Measurements from ENCODE around the gene SLC43A1. TPM values are rescaled to one million over a fixed set of nuclear protein-coding genes. Genes with fewer than 3 reads are reported as not detected.

SLC43A1 gene
- polyA plus RNA-seq, 1 of the 3 experiments (the other 2 are of a cell fraction), result 4.4 TPM

DNA sequence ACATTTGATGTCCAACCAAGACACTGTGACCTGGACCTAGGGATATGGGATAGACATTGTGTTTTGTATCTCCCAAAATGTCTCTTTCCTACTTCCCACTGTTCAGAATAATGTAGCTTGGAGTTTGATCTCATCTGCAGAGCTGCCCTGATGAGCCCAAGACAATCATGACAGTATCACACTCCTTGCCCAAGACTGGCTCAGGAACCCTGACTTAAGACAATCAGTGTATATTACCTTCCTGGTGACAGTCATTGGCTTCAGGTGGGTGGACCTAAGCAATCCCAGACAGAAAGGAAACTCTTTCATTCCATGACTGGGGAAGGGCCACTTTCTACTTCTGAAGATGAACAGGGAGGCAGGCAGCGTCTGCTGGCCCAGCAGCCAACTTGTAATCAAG lies 69.4 kb downstream of the SLC43A1 start:
- no peak for DNase-seq
- H3K27ac ChIP-seq (ENCODE audit: low read depth in 2 of 2, low read length in 1 of 2), result no peak overlapping the region
- H3K36me3 ChIP-seq (replicated peaks in 1 of 2; ENCODE audit: control insufficient read depth in 1 of 2, insufficient read depth in 2 of 2, low read length in 1 of 2), result no peaks in the 10 kb centered on the region
- no peaks in the 10 kb centered on the region for H3F3A ChIP-seq (replicated peaks; ENCODE audit: insufficient read depth)
- H3K79me2 ChIP-seq (ENCODE audit: insufficient read depth), result no peaks in the 10 kb centered on the region
- H3K4me2 ChIP-seq, result no peak overlapping the region
- WGBS (ENCODE audit: low lambda C conversion rate), result 40% methylated on average over 1 of the region's 1 CpG
- H3K4me3 ChIP-seq (ENCODE audit: low read depth in 2 of 2, low read length in 1 of 2), result no peak overlapping the region
- no peaks in the 10 kb centered on the region for H3K9me3 ChIP-seq
- H2AFZ ChIP-seq (ENCODE audit: low read depth), result no peak overlapping the region
- no peaks in the 10 kb centered on the region for H3K9me2 ChIP-seq
- no peaks in the 10 kb centered on the region; the same call in 1 of the 2 replicates for H3K27me3 ChIP-seq (ENCODE audit: insufficient read depth)
- CTCF ChIA-PET, result interaction anchor here (1.0 to 1.9 kb wide), 3 partner anchors 12 to 37 kb away, joined by 3 to 9 read pairs (median 6); partner anchors contain the start of gene RTN4RL2
- no peak overlapping the region for H3K9ac ChIP-seq
- no peaks in the 10 kb centered on the region for H4K20me1 ChIP-seq (ENCODE audit: insufficient read depth)
- H3K4me1 ChIP-seq (ENCODE audit: control insufficient read depth in 1 of 2, insufficient read depth in 2 of 2, low read depth in 1 of 2, low read length in 1 of 2), result no peaks in the 10 kb centered on the region
- POLR2A ChIA-PET, result no interaction called here
- TF ChIP-seq TEAD4 (IDR thresholded peaks at IDR 0.05; ENCODE audit: borderline replicate concordance, insufficient read depth) (no peak), YY1 (IDR thresholded peaks at IDR 0.05; ENCODE audit: low read depth) (no peak), POLR2AphosphoS5 (IDR thresholded peaks at IDR 0.05; ENCODE audit: low read depth, low read length) (no peak), FOXJ3 (CRISPR knock-in tag; IDR thresholded peaks at IDR 0.05) (no peak), GABPA (IDR thresholded peaks at IDR 0.05; ENCODE audit: low read depth) (no peak), RFX5 (IDR thresholded peaks at IDR 0.05; ENCODE audit: low read length) (no peak), SIN3A (IDR thresholded peaks at IDR 0.05; ENCODE audit: borderline replicate concordance, low read depth, low read length) (no peak), CHD2 (IDR thresholded peaks at IDR 0.05; ENCODE audit: low read length, partially characterized antibody) (no peak), TCF12 (IDR thresholded peaks at IDR 0.05) (no peak), MXI1 (IDR thresholded peaks at IDR 0.05; ENCODE audit: low read depth, low read length) (no peak), RAD21 (IDR thresholded peaks at IDR 0.05; ENCODE audit: low read length) (no peak), JUND (IDR thresholded peaks at IDR 0.05) (no peak)
- TF ChIP-seq, protein P1, sequence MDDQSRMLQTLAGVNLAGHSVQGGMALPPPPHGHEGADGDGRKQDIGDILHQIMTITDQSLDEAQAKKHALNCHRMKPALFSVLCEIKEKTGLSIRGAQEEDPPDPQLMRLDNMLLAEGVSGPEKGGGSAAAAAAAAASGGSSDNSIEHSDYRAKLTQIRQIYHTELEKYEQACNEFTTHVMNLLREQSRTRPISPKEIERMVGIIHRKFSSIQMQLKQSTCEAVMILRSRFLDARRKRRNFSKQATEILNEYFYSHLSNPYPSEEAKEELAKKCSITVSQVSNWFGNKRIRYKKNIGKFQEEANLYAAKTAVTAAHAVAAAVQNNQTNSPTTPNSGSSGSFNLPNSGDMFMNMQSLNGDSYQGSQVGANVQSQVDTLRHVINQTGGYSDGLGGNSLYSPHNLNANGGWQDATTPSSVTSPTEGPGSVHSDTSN (IDR thresholded peaks at IDR 0.05), result no peak
- TF ChIP-seq, protein P2, sequence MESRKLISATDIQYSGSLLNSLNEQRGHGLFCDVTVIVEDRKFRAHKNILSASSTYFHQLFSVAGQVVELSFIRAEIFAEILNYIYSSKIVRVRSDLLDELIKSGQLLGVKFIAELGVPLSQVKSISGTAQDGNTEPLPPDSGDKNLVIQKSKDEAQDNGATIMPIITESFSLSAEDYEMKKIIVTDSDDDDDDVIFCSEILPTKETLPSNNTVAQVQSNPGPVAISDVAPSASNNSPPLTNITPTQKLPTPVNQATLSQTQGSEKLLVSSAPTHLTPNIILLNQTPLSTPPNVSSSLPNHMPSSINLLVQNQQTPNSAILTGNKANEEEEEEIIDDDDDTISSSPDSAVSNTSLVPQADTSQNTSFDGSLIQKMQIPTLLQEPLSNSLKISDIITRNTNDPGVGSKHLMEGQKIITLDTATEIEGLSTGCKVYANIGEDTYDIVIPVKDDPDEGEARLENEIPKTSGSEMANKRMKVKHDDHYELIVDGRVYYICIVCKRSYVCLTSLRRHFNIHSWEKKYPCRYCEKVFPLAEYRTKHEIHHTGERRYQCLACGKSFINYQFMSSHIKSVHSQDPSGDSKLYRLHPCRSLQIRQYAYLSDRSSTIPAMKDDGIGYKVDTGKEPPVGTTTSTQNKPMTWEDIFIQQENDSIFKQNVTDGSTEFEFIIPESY (IDR thresholded peaks at IDR 0.05; ENCODE audit: borderline replicate concordance, low read depth), result no peak
- TF ChIP-seq, protein P3, sequence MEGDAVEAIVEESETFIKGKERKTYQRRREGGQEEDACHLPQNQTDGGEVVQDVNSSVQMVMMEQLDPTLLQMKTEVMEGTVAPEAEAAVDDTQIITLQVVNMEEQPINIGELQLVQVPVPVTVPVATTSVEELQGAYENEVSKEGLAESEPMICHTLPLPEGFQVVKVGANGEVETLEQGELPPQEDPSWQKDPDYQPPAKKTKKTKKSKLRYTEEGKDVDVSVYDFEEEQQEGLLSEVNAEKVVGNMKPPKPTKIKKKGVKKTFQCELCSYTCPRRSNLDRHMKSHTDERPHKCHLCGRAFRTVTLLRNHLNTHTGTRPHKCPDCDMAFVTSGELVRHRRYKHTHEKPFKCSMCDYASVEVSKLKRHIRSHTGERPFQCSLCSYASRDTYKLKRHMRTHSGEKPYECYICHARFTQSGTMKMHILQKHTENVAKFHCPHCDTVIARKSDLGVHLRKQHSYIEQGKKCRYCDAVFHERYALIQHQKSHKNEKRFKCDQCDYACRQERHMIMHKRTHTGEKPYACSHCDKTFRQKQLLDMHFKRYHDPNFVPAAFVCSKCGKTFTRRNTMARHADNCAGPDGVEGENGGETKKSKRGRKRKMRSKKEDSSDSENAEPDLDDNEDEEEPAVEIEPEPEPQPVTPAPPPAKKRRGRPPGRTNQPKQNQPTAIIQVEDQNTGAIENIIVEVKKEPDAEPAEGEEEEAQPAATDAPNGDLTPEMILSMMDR (IDR thresholded peaks at IDR 0.05), result no peak
- TF ChIP-seq, protein P4, sequence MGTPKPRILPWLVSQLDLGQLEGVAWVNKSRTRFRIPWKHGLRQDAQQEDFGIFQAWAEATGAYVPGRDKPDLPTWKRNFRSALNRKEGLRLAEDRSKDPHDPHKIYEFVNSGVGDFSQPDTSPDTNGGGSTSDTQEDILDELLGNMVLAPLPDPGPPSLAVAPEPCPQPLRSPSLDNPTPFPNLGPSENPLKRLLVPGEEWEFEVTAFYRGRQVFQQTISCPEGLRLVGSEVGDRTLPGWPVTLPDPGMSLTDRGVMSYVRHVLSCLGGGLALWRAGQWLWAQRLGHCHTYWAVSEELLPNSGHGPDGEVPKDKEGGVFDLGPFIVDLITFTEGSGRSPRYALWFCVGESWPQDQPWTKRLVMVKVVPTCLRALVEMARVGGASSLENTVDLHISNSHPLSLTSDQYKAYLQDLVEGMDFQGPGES (IDR thresholded peaks at IDR 0.05; ENCODE audit: low read depth, low read length), result no peak
- TF ChIP-seq, protein P5, sequence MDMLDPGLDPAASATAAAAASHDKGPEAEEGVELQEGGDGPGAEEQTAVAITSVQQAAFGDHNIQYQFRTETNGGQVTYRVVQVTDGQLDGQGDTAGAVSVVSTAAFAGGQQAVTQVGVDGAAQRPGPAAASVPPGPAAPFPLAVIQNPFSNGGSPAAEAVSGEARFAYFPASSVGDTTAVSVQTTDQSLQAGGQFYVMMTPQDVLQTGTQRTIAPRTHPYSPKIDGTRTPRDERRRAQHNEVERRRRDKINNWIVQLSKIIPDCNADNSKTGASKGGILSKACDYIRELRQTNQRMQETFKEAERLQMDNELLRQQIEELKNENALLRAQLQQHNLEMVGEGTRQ (IDR thresholded peaks at IDR 0.05; ENCODE audit: borderline replicate concordance, low read depth, low read length), result no peak
- TF ChIP-seq, protein P6, sequence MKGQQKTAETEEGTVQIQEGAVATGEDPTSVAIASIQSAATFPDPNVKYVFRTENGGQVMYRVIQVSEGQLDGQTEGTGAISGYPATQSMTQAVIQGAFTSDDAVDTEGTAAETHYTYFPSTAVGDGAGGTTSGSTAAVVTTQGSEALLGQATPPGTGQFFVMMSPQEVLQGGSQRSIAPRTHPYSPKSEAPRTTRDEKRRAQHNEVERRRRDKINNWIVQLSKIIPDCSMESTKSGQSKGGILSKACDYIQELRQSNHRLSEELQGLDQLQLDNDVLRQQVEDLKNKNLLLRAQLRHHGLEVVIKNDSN (IDR thresholded peaks at IDR 0.05; ENCODE audit: borderline replicate concordance, low read depth), result no peak
- TF ChIP-seq, protein P7, sequence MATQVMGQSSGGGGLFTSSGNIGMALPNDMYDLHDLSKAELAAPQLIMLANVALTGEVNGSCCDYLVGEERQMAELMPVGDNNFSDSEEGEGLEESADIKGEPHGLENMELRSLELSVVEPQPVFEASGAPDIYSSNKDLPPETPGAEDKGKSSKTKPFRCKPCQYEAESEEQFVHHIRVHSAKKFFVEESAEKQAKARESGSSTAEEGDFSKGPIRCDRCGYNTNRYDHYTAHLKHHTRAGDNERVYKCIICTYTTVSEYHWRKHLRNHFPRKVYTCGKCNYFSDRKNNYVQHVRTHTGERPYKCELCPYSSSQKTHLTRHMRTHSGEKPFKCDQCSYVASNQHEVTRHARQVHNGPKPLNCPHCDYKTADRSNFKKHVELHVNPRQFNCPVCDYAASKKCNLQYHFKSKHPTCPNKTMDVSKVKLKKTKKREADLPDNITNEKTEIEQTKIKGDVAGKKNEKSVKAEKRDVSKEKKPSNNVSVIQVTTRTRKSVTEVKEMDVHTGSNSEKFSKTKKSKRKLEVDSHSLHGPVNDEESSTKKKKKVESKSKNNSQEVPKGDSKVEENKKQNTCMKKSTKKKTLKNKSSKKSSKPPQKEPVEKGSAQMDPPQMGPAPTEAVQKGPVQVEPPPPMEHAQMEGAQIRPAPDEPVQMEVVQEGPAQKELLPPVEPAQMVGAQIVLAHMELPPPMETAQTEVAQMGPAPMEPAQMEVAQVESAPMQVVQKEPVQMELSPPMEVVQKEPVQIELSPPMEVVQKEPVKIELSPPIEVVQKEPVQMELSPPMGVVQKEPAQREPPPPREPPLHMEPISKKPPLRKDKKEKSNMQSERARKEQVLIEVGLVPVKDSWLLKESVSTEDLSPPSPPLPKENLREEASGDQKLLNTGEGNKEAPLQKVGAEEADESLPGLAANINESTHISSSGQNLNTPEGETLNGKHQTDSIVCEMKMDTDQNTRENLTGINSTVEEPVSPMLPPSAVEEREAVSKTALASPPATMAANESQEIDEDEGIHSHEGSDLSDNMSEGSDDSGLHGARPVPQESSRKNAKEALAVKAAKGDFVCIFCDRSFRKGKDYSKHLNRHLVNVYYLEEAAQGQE (IDR thresholded peaks at IDR 0.05; ENCODE audit: low read depth, low read length), result no peak

Data from SK-N-SH (cell line).